ENCODE results near the gene SLC7A14.

GRCh38 chr3:170600005-170600624 lies 14.2 kb upstream of the SLC7A14 start:
- no peak for TF ChIP-seq JUND (CRISPR knock-in tag; IDR thresholded peaks at IDR 0.05)
- TF ChIP-seq EZH2 (conservative IDR thresholded peaks at IDR 0.05; ENCODE audit: low read depth, low read length), result no peak
- no peak for TF ChIP-seq POLR2AphosphoS5 (IDR thresholded peaks at IDR 0.05; ENCODE audit: low read depth, low read length)
- TF ChIP-seq MAFF (IDR thresholded peaks at IDR 0.05; ENCODE audit: low read depth, low read length), result no peak
- TF ChIP-seq, protein P1, sequence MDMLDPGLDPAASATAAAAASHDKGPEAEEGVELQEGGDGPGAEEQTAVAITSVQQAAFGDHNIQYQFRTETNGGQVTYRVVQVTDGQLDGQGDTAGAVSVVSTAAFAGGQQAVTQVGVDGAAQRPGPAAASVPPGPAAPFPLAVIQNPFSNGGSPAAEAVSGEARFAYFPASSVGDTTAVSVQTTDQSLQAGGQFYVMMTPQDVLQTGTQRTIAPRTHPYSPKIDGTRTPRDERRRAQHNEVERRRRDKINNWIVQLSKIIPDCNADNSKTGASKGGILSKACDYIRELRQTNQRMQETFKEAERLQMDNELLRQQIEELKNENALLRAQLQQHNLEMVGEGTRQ (IDR thresholded peaks at IDR 0.05; ENCODE audit: low read depth, low read length), result no peak
- TF ChIP-seq, protein P1 (CRISPR knock-in tag; IDR thresholded peaks at IDR 0.05; ENCODE audit: borderline replicate concordance), result no peak
- no peak for TF ChIP-seq E2F1 (CRISPR knock-in tag; IDR thresholded peaks at IDR 0.05)
- TF ChIP-seq, protein P2, sequence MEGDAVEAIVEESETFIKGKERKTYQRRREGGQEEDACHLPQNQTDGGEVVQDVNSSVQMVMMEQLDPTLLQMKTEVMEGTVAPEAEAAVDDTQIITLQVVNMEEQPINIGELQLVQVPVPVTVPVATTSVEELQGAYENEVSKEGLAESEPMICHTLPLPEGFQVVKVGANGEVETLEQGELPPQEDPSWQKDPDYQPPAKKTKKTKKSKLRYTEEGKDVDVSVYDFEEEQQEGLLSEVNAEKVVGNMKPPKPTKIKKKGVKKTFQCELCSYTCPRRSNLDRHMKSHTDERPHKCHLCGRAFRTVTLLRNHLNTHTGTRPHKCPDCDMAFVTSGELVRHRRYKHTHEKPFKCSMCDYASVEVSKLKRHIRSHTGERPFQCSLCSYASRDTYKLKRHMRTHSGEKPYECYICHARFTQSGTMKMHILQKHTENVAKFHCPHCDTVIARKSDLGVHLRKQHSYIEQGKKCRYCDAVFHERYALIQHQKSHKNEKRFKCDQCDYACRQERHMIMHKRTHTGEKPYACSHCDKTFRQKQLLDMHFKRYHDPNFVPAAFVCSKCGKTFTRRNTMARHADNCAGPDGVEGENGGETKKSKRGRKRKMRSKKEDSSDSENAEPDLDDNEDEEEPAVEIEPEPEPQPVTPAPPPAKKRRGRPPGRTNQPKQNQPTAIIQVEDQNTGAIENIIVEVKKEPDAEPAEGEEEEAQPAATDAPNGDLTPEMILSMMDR (CRISPR knock-in tag; IDR thresholded peaks at IDR 0.05), result no peak
- TF ChIP-seq SOX5 (CRISPR knock-in tag; IDR thresholded peaks at IDR 0.05; ENCODE audit: borderline replicate concordance), result no peak
- no peak for TF ChIP-seq SRY (CRISPR knock-in tag; IDR thresholded peaks at IDR 0.05)
- TF ChIP-seq, protein P3, sequence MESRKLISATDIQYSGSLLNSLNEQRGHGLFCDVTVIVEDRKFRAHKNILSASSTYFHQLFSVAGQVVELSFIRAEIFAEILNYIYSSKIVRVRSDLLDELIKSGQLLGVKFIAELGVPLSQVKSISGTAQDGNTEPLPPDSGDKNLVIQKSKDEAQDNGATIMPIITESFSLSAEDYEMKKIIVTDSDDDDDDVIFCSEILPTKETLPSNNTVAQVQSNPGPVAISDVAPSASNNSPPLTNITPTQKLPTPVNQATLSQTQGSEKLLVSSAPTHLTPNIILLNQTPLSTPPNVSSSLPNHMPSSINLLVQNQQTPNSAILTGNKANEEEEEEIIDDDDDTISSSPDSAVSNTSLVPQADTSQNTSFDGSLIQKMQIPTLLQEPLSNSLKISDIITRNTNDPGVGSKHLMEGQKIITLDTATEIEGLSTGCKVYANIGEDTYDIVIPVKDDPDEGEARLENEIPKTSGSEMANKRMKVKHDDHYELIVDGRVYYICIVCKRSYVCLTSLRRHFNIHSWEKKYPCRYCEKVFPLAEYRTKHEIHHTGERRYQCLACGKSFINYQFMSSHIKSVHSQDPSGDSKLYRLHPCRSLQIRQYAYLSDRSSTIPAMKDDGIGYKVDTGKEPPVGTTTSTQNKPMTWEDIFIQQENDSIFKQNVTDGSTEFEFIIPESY (CRISPR knock-in tag; IDR thresholded peaks at IDR 0.05), result no peak
- no peak for TF ChIP-seq SP140L (CRISPR knock-in tag; IDR thresholded peaks at IDR 0.05; ENCODE audit: borderline replicate concordance)
- TF ChIP-seq TCF7L2 (IDR thresholded peaks at IDR 0.05; ENCODE audit: low read depth, low read length), result no peak
- TF ChIP-seq MAFG (CRISPR knock-in tag; IDR thresholded peaks at IDR 0.05), result no peak
